Lower leg skin (tissue), 3 donors: ENCODE measurements around the gene NEDD9.

Source experiments
- POLR2A ChIP-seq, 2 donors: fragments of 450-650 bp; IDR thresholded peaks; one replicate each; pipeline ENCODE4 v1.6.1; 2016 to 2017; ENCODE audit warnings: antibody characterized with exemption in 2 of 2, mild to moderate bottlenecking in 1 of 2, moderate library complexity in 1 of 2
- TF ChIP-seq, protein P1 (sequence below), 3 donors: fragments of 450-650 bp; IDR thresholded peaks; one replicate each; pipeline ENCODE4 v1.5.1; 2016; ENCODE audit warnings: antibody characterized with exemption in 3 of 3, mild to moderate bottlenecking in 3 of 3, moderate library complexity in 2 of 3

DNA sequence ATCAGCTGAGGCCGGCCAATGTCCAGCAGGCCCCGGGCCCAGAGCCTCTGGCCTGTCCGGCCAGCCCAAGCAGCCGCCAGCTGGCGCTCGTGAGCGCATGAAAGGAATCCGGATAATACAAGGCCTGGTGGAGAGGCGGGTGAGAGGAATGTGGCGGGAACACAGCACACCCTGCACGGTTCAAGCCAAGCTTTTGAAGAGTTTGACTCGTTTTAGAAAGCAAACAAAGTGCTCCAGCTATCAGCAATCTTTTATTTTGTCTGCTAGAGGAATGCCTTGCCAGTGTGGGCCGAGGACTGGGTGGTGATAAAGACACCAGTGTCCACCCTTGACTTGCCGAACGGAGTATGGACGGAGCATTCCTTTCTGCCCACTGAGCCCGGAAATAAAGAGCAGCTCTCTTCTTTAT, 9.3 kb upstream of the NEDD9 start:
- TF ChIP-seq, protein P1, sequence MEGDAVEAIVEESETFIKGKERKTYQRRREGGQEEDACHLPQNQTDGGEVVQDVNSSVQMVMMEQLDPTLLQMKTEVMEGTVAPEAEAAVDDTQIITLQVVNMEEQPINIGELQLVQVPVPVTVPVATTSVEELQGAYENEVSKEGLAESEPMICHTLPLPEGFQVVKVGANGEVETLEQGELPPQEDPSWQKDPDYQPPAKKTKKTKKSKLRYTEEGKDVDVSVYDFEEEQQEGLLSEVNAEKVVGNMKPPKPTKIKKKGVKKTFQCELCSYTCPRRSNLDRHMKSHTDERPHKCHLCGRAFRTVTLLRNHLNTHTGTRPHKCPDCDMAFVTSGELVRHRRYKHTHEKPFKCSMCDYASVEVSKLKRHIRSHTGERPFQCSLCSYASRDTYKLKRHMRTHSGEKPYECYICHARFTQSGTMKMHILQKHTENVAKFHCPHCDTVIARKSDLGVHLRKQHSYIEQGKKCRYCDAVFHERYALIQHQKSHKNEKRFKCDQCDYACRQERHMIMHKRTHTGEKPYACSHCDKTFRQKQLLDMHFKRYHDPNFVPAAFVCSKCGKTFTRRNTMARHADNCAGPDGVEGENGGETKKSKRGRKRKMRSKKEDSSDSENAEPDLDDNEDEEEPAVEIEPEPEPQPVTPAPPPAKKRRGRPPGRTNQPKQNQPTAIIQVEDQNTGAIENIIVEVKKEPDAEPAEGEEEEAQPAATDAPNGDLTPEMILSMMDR (IDR thresholded peaks at IDR 0.05), result no peak
- TF ChIP-seq POLR2A (IDR thresholded peaks at IDR 0.05), result no peak
